HG02938 (cell line): Measurements from ENCODE around the gene TXNDC16.
"Not testable (repeated sequence)": the region's sequence is repeated elsewhere in the genome, so short reads cannot be mapped to it uniquely, and the experiment has no call there.

Experiments used
- ATAC-seq: cut with Tn5 transposase; IDR thresholded peaks from one replicate; pipeline ENCODE4 v1.9.1; 2021; ENCODE audit warnings: mild to moderate bottlenecking, moderate library complexity; ENCODE audit not compliant: unreplicated experiment

The TXNDC16 gene

GRCh38 chr14:52545584-52546317 is 6.6 kb downstream of the TXNDC16 start:
- no peak for ATAC-seq

- no peak for ATAC-seq
Measured at GRCh38 chr14:52538623-52539022, 13.7 kb downstream of the TXNDC16 start.

- ATAC-seq = no peak
Measured at GRCh38 chr14:52536269-52536668, 16.0 kb downstream of the TXNDC16 start.

- no peak for ATAC-seq
Measured at GRCh38 chr14:52531481-52531880, 20.8 kb downstream of the TXNDC16 start.

GRCh38 chr14:52527052-52527451 is 25.3 kb downstream of the TXNDC16 start:
- ATAC-seq = no peak

- no peak for ATAC-seq
Measured at GRCh38 chr14:52522581-52523345, 29.5 kb downstream of the TXNDC16 start.

GRCh38 chr14:52522033-52522432 is 30.3 kb downstream of the TXNDC16 start:
- no peak for ATAC-seq

GRCh38 chr14:52514046-52514811 is 38.1 kb downstream of the TXNDC16 start:
- ATAC-seq = no peak

- no peak for ATAC-seq
Measured at GRCh38 chr14:52513249-52513648, 39.1 kb downstream of the TXNDC16 start.

GRCh38 chr14:52494444-52494843 is 57.9 kb downstream of the TXNDC16 start:
- no peak for ATAC-seq

GRCh38 chr14:52485350-52485960 is 66.8 kb downstream of the TXNDC16 start:
- no peak for ATAC-seq

- no peak for ATAC-seq
Measured at GRCh38 chr14:52481864-52482263, 70.4 kb downstream of the TXNDC16 start.

GRCh38 chr14:52473557-52473956 is 78.7 kb downstream of the TXNDC16 start:
- ATAC-seq = no peak

- no peak for ATAC-seq
Measured at GRCh38 chr14:52472728-52473127, 79.6 kb downstream of the TXNDC16 start.

GRCh38 chr14:52472251-52472650 is 80.1 kb downstream of the TXNDC16 start:
- not testable (repeated sequence) for ATAC-seq

GRCh38 chr14:52467515-52468266 is 84.6 kb downstream of the TXNDC16 start:
- ATAC-seq = no peak

GRCh38 chr14:52464175-52464574 is 88.1 kb downstream of the TXNDC16 start:
- ATAC-seq = no peak

GRCh38 chr14:52463375-52463774 is 88.9 kb downstream of the TXNDC16 start:
- no peak for ATAC-seq

- no peak for ATAC-seq
Measured at GRCh38 chr14:52461721-52462120, 90.6 kb downstream of the TXNDC16 start.

- ATAC-seq = no peak
Measured at GRCh38 chr14:52458721-52459085, 93.6 kb downstream of the TXNDC16 start.
